ENCODE data around the gene POPDC3.

DNA sequence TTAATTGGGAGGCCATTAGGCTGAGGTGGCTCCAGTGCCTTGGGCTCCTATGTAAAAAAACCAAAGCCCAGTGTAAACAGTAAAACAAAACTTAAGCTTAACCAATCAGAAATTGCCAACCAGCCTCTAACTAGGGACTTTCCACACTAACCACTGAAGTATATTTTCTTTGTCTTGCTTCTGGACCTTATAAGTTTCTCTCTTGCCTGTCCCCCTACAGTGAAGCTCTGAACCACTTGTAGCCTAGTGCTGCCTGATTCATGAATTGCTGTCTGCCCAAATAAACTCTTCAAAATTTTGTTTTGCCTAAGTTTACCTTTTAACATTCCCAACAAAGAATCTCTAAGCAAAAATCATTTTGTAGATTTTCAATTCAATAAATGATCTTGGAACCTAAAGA is 28.2 kb downstream of the POPDC3 start:
- TF ChIP-seq, protein P1, sequence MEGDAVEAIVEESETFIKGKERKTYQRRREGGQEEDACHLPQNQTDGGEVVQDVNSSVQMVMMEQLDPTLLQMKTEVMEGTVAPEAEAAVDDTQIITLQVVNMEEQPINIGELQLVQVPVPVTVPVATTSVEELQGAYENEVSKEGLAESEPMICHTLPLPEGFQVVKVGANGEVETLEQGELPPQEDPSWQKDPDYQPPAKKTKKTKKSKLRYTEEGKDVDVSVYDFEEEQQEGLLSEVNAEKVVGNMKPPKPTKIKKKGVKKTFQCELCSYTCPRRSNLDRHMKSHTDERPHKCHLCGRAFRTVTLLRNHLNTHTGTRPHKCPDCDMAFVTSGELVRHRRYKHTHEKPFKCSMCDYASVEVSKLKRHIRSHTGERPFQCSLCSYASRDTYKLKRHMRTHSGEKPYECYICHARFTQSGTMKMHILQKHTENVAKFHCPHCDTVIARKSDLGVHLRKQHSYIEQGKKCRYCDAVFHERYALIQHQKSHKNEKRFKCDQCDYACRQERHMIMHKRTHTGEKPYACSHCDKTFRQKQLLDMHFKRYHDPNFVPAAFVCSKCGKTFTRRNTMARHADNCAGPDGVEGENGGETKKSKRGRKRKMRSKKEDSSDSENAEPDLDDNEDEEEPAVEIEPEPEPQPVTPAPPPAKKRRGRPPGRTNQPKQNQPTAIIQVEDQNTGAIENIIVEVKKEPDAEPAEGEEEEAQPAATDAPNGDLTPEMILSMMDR (IDR thresholded peaks at IDR 0.05; ENCODE audit: poor library complexity, severe bottlenecking), result no peak
- no peak for TF ChIP-seq REST (IDR thresholded peaks at IDR 0.05; ENCODE audit: borderline replicate concordance)
